ENCODE results near the gene FIGNL2.

Gene FIGNL2

GRCh38 chr12:51838036-51838435, 10.5 kb downstream of the FIGNL2 start:
- no peak for DNase-seq
- Histone ChIP-seq H3K27ac (no peak overlapping the region), H3K36me3 (replicated peaks) (no peaks in the 10 kb centered on the region), H3K4me3 (ENCODE audit: low read depth, low read length) (no peak overlapping the region), H3K27me3 (replicated peaks) (peaks cover 26% of the 10 kb centered on the region)
- no peak for TF ChIP-seq CTCF (IDR thresholded peaks at IDR 0.05; ENCODE audit: low read depth, low read length, missing control alignments)
- in situ Hi-C loops (cut with HindIII; ENCODE audit: low pct_ligation_motif_present, low sequenced_read_pairs), result no loop called here

- H3K36me3 ChIP-seq (replicated peaks), result no peaks in the 10 kb centered on the region
- H3K27me3 ChIP-seq (replicated peaks), result peaks cover 25% of the 10 kb centered on the region
- no peak for TF ChIP-seq CTCF (IDR thresholded peaks at IDR 0.05; ENCODE audit: low read depth, low read length, missing control alignments)
- DNase-seq, result no peak
- no peak overlapping the region for H3K27ac ChIP-seq
- H3K4me3 ChIP-seq (ENCODE audit: low read depth, low read length), result no peak overlapping the region
- in situ Hi-C loops (cut with HindIII; ENCODE audit: low pct_ligation_motif_present, low sequenced_read_pairs), result no loop called here
Measured at GRCh38 chr12:51837286-51837685, 11.2 kb downstream of the FIGNL2 start.

GRCh38 chr12:51836827-51837173, 11.7 kb downstream of the FIGNL2 start:
- no peak overlapping the region for H3K27ac ChIP-seq
- in situ Hi-C loops (cut with HindIII; ENCODE audit: low pct_ligation_motif_present, low sequenced_read_pairs), result no loop called here
- no peak overlapping the region for H3K4me3 ChIP-seq (ENCODE audit: low read depth, low read length)
- DNase-seq, result no peak
- peaks cover 21% of the 10 kb centered on the region for H3K27me3 ChIP-seq (replicated peaks)
- H3K36me3 ChIP-seq (replicated peaks), result no peaks in the 10 kb centered on the region
- no peak for TF ChIP-seq CTCF (IDR thresholded peaks at IDR 0.05; ENCODE audit: low read depth, low read length, missing control alignments)

- no peak for DNase-seq
- H3K27me3 ChIP-seq (replicated peaks), result peaks cover 18% of the 10 kb centered on the region
Measured at GRCh38 chr12:51836041-51836826, 12.3 kb downstream of the FIGNL2 start.

GRCh38 chr12:51834411-51834810, 14.1 kb downstream of the FIGNL2 start:
- DNase-seq, result no peak
- peaks cover 11% of the 10 kb centered on the region for H3K27me3 ChIP-seq (replicated peaks)
- in situ Hi-C loops (cut with HindIII; ENCODE audit: low pct_ligation_motif_present, low sequenced_read_pairs), result no loop called here
- H3K36me3 ChIP-seq (replicated peaks), result no peaks in the 10 kb centered on the region
- no peak for TF ChIP-seq CTCF (IDR thresholded peaks at IDR 0.05; ENCODE audit: low read depth, low read length, missing control alignments)
- H3K4me3 ChIP-seq (ENCODE audit: low read depth, low read length), result no peak overlapping the region
- no peak overlapping the region for H3K27ac ChIP-seq

More at GRCh38 chr12:51836041-51836826, 12.3 kb downstream of the FIGNL2 start:
- Histone ChIP-seq H3K36me3 (replicated peaks) (no peaks in the 10 kb centered on the region), H3K27ac (no peak overlapping the region), H3K4me3 (ENCODE audit: low read depth, low read length) (no peak overlapping the region)
- in situ Hi-C loops (cut with HindIII; ENCODE audit: low pct_ligation_motif_present, low sequenced_read_pairs), result no loop called here
- TF ChIP-seq CTCF (IDR thresholded peaks at IDR 0.05; ENCODE audit: low read depth, low read length, missing control alignments), result no peak

Measured in brain microvascular endothelial cell (primary cell).